ENCODE measurements around the gene SSBP2. TPM values are rescaled to one million over a fixed set of nuclear protein-coding genes. Genes with fewer than 3 reads are reported as not detected.

The SSBP2 gene
- total RNA-seq, 2 donors from 2014 or later, result 18.1 to 31.4 TPM

DNA sequence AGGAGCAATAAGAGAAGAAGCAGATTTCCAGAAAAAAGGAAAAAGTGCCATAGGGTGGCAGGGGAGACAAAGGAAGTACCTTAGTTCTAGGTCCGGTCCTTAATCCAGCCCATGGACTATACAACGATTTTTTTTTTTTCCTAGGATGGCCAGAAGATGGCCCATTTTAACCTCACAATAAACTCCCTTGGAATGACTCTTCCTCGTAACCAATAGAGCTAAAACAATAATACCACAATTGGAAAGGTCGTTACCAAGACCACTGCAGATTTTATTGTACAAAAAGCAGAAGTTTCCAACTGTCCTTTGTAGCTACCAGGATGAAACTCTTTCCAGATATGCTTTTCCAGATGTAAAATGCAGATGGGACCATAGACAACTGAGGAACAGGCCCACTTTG, 34.4 kb upstream of the SSBP2 start:
- H3K4me3 ChIP-seq, result no peak overlapping the region
- no peak for TF ChIP-seq POLR2A (IDR thresholded peaks at IDR 0.05)
- TF ChIP-seq, protein P1, sequence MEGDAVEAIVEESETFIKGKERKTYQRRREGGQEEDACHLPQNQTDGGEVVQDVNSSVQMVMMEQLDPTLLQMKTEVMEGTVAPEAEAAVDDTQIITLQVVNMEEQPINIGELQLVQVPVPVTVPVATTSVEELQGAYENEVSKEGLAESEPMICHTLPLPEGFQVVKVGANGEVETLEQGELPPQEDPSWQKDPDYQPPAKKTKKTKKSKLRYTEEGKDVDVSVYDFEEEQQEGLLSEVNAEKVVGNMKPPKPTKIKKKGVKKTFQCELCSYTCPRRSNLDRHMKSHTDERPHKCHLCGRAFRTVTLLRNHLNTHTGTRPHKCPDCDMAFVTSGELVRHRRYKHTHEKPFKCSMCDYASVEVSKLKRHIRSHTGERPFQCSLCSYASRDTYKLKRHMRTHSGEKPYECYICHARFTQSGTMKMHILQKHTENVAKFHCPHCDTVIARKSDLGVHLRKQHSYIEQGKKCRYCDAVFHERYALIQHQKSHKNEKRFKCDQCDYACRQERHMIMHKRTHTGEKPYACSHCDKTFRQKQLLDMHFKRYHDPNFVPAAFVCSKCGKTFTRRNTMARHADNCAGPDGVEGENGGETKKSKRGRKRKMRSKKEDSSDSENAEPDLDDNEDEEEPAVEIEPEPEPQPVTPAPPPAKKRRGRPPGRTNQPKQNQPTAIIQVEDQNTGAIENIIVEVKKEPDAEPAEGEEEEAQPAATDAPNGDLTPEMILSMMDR (IDR thresholded peaks at IDR 0.05), result no peak
- H3K27me3 ChIP-seq, result no peaks in the 10 kb centered on the region
- intact Hi-C loops (cut with DNase I), result no loop called here
- H3K4me1 ChIP-seq, result peaks cover 43% of the 10 kb centered on the region
- DNase-seq, result no peak
- H3K9me3 ChIP-seq, result no peaks in the 10 kb centered on the region
- H3K36me3 ChIP-seq (replicated peaks in 1 of 2; ENCODE audit: insufficient read depth in 1 of 2, low read depth in 2 of 2), result no peaks in the 10 kb centered on the region
- 45 to 58% methylated on average over 4 of the region's 4 CpGs for WGBS, 2 donors
- H3K27ac ChIP-seq, result no peak overlapping the region
- ATAC-seq, result no peak

DNA sequence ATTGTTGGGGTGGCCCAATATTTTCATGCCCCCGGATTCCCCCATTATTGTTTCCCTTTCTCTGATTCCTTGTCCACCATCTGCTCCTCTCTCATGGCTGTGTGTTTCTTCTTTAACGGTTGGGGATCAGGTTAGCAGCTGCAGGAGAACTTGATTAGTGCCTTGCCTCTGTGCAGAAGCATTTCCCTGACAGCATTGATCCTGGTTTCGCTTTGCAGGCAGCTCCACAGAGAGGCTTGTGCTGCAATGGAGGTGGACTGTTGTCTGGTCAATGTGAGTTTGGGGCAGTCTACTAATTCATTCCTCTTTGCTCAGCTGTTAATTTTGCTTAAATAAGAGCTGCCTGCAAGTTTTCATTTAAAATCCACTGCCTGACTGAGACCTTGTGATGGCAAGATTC, 32.5 kb upstream of the SSBP2 start:
- peaks cover 57% of the 10 kb centered on the region for H3K4me1 ChIP-seq
- ATAC-seq (peak; percentile 26), DNase-seq (peak in 3 of 4 donors; percentile 43 to 47 (median 45))
- H3K4me3 ChIP-seq, result no peak overlapping the region
- no peaks in the 10 kb centered on the region for H3K27me3 ChIP-seq
- peak overlapping the region in 3 of 4 donors; percentile 17 to 64 (median 47) for H3K27ac ChIP-seq
- intact Hi-C loops (cut with DNase I), result no loop called here
- no peaks in the 10 kb centered on the region for H3K36me3 ChIP-seq (replicated peaks in 1 of 2; ENCODE audit: insufficient read depth in 1 of 2, low read depth in 2 of 2)
- H3K9me3 ChIP-seq, result no peaks in the 10 kb centered on the region
- TF ChIP-seq POLR2A (IDR thresholded peaks at IDR 0.05), result no peak
- TF ChIP-seq, protein P1 (IDR thresholded peaks at IDR 0.05), result no peak
- 12 to 16% methylated on average over 3 of the region's 3 CpGs for WGBS, 2 donors

- no peak for DNase-seq
- Histone ChIP-seq H3K4me1 (peaks cover 54% of the 10 kb centered on the region), H3K36me3 (replicated peaks in 1 of 2; ENCODE audit: insufficient read depth in 1 of 2, low read depth in 2 of 2) (no peaks in the 10 kb centered on the region), H3K9me3 (no peaks in the 10 kb centered on the region), H3K27ac (peak overlapping the region in 3 of 4 donors; percentile 17 to 64 (median 47)), H3K4me3 (no peak overlapping the region), H3K27me3 (no peaks in the 10 kb centered on the region)
- intact Hi-C loops (cut with DNase I), result no loop called here
- 64 to 68% methylated on average over 3 of the region's 3 CpGs for WGBS, 2 donors
- no peak for ATAC-seq
- TF ChIP-seq, protein P1 (IDR thresholded peaks at IDR 0.05), result no peak
- no peak for TF ChIP-seq POLR2A (IDR thresholded peaks at IDR 0.05)
These were observed 31.9 kb upstream of the SSBP2 start for GRCh38 chr5:81782811-81783210.

GRCh38 chr5:81779916-81780266, 29.0 kb upstream of the SSBP2 start:
- Histone ChIP-seq H3K4me3 (no peak overlapping the region), H3K27ac (peak overlapping the region; percentile 37 to 81 (median 78)), H3K4me1 (peaks cover 39% of the 10 kb centered on the region), H3K36me3 (replicated peaks in 1 of 2; ENCODE audit: insufficient read depth in 1 of 2, low read depth in 2 of 2) (no peaks in the 10 kb centered on the region), H3K27me3 (no peaks in the 10 kb centered on the region), H3K9me3 (no peaks in the 10 kb centered on the region)
- no peak for TF ChIP-seq POLR2A (IDR thresholded peaks at IDR 0.05)
- TF ChIP-seq, protein P1 (IDR thresholded peaks at IDR 0.05), result no peak
- WGBS, 2 donors, result 71 to 74% methylated on average over 4 of the region's 4 CpGs
- intact Hi-C loops (cut with DNase I), result no loop called here
- ATAC-seq (peak; percentile 5), DNase-seq (no peak)

GRCh38 chr5:81779125-81779915, 28.4 kb upstream of the SSBP2 start:
- peaks cover 34% of the 10 kb centered on the region for H3K4me1 ChIP-seq
- TF ChIP-seq POLR2A (IDR thresholded peaks at IDR 0.05), result no peak
- TF ChIP-seq, protein P1 (IDR thresholded peaks at IDR 0.05), result no peak
- 0 to 1% methylated on average over 5 of the region's 5 CpGs for WGBS, 2 donors
- intact Hi-C loops (cut with DNase I), result no loop called here
- peak; percentile 90 for ATAC-seq
- no peaks in the 10 kb centered on the region for H3K27me3 ChIP-seq
- peak overlapping the region; percentile 37 to 81 (median 78) for H3K27ac ChIP-seq
- no peaks in the 10 kb centered on the region for H3K9me3 ChIP-seq
- H3K4me3 ChIP-seq, result no peak overlapping the region
- peak; percentile 70 to 84 (median 79) for DNase-seq
- H3K36me3 ChIP-seq (replicated peaks in 1 of 2; ENCODE audit: insufficient read depth in 1 of 2, low read depth in 2 of 2), result no peaks in the 10 kb centered on the region
